ENCODE results near the gene GPM6B. TPM values are rescaled to one million over a fixed set of nuclear protein-coding genes. Genes with fewer than 3 reads are reported as not detected.
A peak's percentile ranks its signal among the peaks of the same experiment; 100 is the strongest.
"Not testable (repeated sequence)": the region's sequence is repeated elsewhere in the genome, so short reads cannot be mapped to it uniquely, and the experiment has no call there.

GPM6B gene
- polyA plus RNA-seq, 1 donor, result 17.8 TPM

DNA sequence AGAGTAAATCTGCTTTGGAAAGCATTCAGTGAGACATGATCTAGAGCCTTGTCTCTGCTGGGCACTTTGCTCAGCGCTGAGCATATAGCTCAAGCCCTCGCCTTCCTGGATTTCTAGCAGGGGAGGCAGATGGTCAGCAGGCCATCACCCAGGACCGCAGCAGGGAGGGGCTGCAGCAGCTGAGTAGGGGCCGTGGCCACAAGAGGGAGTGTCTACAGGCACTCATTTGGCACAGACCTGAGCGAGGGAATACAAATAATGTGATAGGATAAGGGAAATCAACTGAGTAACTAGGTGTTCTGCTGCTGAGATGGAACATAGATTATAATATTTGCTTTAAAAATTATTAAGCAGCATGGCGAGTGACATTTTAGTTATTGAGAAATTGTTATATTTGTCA lies 52.1 kb downstream of the GPM6B start:
- no peak for DNase-seq (ENCODE audit: low read depth)

DNA sequence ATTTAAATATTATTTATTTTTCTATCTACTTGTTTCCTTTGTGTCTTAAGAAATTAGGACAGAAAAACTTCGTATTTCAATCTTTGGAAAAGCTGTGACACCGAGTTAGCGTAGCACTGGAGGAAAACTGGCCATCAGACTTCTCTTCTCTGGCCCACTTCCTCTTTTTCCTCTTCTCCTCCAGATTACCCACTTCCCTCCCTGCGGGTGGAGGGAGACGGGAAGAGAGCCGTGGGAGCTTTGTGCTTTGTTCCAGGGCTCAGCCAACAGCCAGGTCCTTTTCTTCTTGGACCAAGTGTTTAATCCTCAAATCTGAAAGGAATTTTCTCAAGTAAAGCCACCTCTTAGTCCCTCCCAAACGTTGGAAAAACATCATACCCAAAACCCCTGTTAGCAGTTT lies 52.6 kb downstream of the GPM6B start:
- DNase-seq (ENCODE audit: low read depth), result no peak

GRCh38 chrX:13763489-13763888 lies 53.4 kb downstream of the GPM6B start:
- no peak for DNase-seq (ENCODE audit: low read depth)

- no peak for DNase-seq (ENCODE audit: low read depth)
These were observed 55.1 kb downstream of the GPM6B start for GRCh38 chrX:13761606-13762414.

DNA sequence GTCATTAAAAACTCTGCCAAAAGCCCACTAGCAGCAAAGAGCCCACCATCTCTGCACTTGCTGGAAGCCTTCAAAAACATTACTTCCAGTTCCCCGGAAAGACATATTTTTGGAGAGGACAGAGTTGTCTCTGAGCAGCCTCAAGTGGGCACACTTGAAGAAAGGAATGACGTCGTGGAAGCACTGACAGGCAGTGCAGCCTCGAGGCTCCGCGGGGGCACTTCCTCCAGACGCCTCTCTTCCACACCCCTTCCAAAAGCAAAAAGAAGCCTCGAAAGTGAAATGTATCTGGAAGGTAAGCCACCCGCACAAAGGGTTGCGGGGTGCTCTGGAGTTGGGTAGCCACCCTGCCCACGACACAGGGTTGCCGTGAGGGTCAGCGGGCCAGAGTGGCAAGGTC lies 56.5 kb downstream of the GPM6B start:
- DNase-seq (ENCODE audit: low read depth), result no peak

- no peak for DNase-seq (ENCODE audit: low read depth)
These were observed 57.7 kb downstream of the GPM6B start for GRCh38 chrX:13759152-13759718.

- no peak for DNase-seq (ENCODE audit: low read depth)
These were observed 60.5 kb downstream of the GPM6B start for GRCh38 chrX:13756381-13756780.

DNA sequence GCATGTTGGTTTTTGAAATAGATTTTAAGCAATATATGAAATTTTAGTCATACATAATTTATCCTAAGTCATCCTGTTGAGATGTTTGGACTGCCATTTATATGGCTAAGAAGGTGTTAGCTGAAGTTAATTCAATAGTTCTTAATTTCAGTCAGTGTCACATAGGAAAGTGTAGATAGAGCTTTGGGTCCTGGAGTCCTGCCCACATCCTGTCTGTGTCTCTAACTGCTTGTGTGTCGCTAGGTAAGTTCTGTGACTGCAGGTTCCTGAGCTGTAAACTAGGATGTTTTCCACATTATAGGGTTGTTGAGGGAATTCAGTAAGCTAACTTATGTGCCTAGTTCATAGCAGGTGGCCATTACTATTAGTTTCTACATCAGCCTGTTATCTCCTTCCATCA lies 61.6 kb downstream of the GPM6B start:
- no peak for DNase-seq (ENCODE audit: low read depth)

- DNase-seq (ENCODE audit: low read depth), result no peak
These were observed 62.1 kb downstream of the GPM6B start for GRCh38 chrX:13754765-13755164.

DNA sequence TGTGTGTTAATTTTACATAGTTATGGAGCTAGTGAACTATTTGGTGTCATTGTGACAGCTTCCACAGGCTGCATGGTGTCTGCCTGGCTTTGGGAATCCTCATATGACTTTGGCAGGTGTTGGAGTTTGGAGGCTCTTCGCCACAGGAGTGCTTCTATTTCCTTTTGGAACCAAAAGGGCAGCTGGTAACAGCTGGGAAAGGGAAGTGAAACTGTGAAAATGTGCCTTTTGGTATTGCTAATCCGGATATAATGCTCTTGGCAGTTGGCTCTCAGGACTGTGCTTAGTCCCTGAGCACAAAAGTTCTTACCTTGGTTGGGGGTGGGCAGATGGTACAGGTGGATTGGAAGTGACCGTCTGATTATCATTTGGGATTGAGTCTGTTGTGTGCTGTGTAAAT lies 64.2 kb downstream of the GPM6B start:
- DNase-seq (ENCODE audit: low read depth), result no peak

DNA sequence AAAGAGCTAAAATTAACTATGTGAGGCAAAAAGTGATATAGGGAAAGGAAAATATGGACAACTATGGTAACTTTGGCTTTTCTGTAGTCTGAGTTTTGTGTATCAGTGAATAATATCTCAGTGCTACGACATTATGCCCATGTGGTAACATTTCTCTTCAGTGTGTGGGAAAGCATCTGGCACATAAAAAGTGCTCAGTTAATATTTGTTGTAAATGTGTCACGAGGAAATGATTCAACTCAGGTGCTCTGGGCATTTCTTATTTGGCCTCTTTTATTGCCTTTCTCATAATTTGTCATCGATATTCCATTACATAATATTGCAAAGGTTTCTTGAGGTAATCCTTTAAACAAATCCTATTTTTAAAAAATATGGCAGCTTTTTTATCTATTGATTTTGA lies 64.8 kb downstream of the GPM6B start:
- no peak for DNase-seq (ENCODE audit: low read depth)

DNA sequence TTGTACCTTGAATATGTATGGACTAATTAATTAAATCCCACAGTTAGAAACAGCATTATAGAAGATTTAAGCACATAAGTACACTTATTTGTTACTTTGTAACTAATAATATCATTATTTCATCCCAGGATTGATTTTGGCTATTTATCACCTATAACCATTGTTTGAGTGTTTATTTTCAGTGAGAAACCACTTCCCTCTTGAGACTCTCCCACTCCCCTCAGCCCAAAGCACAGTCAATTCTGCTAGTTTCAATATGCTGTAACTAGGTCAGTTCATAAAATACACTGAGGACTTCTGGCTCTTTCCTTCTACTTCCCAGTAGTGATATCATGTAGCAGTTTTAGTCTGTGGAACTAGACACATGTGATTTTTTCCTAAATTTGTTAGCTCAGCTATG lies 66.1 kb downstream of the GPM6B start:
- DNase-seq (ENCODE audit: low read depth), result no peak

- no peak for DNase-seq (ENCODE audit: low read depth)
These were observed 66.7 kb downstream of the GPM6B start for GRCh38 chrX:13750204-13750603.

DNA sequence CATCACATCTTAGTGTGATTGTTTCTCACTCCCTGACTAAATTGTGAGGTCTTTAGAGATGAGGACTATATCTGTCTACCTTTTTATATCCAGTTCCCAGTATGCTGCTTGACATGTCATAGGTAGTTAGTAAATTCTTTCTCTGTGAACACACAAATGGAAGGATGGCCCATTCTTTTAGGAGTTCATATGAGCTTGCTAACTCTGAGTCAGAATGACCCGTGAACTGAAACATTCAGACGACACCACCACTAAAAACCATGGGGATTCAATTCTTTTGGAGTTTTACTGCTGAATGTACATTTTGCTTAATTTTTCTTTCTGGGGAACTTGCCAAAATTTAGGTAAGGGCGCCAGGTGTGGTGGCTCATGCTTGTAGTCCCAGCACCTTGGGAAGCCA lies 68.4 kb downstream of the GPM6B start:
- DNase-seq (ENCODE audit: low read depth), result no peak

GRCh38 chrX:13747836-13748235 lies 69.1 kb downstream of the GPM6B start:
- no peak for DNase-seq (ENCODE audit: low read depth)

GRCh38 chrX:13742397-13743176 lies 74.3 kb downstream of the GPM6B start:
- DNase-seq (ENCODE audit: low read depth), result no peak

- DNase-seq (ENCODE audit: low read depth), result no peak
These were observed 75.2 kb downstream of the GPM6B start for GRCh38 chrX:13741695-13742094.

DNA sequence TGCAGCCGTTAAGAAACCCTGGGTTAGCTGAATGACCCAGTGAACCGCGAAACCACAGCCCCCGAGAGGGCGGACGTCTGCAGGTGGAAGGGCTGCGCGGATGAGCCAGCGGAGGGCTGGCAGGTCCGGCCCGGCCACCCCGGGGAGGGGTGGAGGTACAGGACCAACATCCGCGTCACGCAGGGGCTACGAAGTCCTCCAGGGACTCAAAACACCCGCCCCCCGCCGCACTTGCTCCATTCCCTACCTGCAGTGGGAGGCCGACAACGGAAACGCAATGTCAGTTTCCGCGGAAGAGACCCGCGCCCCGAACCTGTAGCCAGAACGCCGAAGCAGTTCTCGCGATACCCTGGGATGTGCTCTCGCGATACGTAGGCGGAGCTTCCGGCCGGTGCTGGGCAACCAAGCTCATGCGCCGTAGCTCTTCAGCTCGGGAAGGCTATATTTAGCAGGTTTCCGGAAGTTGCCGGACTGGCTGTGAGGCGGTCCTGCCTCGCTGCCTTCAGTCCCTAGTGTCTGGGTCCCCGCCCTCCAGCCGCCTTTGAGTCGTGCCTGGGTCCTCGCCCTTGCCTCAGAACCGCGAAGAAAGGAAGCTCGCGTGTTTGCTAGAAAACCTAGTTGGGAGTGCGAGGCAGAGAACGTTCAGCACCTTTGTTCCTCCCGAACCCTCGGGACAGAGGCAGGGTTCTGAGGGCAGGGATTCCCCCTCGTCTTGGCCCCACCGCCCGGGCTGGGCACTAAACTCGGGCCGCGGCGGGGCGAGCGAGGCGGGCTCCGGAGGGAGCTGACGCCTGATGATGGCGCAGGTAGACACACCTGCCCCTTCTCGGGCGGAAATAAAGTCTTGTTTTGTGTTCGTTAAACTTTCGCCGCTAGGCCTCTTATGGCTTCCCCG lies 82.4 kb downstream of the GPM6B start, which contains the start of the genes OFD1 and TRAPPC2:
TSS of gene OFD1 (plus strand) at position 471 of the 895 bp plus-strand sequence. CDS start at position 795, 324 bp downstream.
TSS of gene TRAPPC2 (minus strand) at position 343 of the 895 bp plus-strand sequence. CDS start 14,657 bp downstream, outside the sequence.
- DNase-seq (ENCODE audit: low read depth), result peak; percentile 93

DNA sequence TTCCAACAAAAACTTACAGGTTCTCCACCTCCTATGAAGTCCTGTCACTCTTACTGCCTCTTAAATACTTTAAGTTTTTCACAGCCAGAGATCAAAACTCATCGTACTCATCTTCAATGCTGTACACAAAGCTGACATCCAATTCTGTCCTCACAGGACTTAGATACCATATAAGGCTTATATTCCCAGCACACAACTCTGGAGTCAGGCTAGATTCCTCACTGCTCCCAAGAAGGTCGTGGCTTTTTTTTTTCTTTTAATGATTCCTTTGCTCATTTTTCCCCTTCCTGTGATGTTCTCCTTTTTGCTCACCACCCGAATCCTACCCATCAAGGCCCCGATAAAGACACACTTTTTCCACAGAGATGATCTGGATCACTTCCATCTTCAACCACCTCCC lies 83.4 kb downstream of the GPM6B start:
- DNase-seq (ENCODE audit: low read depth), result no peak

- no peak for DNase-seq (ENCODE audit: low read depth)
These were observed 84.4 kb downstream of the GPM6B start for GRCh38 chrX:13732246-13733067.

GRCh38 chrX:13730523-13730922 lies 86.4 kb downstream of the GPM6B start:
- not testable (repeated sequence) for DNase-seq (ENCODE audit: low read depth)

Measured in forelimb muscle (tissue), 1 donor.